ENCODE data around the gene NPAS3.

The NPAS3 gene

GRCh38 chr14:33567731-33568130 lies 629.1 kb downstream of the NPAS3 start:
- TF ChIP-seq ZNF394 (tag by site-specific recombination; IDR thresholded peaks at IDR 0.05; ENCODE audit: borderline replicate concordance): no peak
- TF ChIP-seq ZNF274 (IDR thresholded peaks at IDR 0.05; ENCODE audit: low read length): no peak
- no peak for TF ChIP-seq ZNF274 (tag by site-specific recombination; IDR thresholded peaks at IDR 0.05; ENCODE audit: borderline replicate concordance)
- TF ChIP-seq ZNF426 (tag by site-specific recombination; IDR thresholded peaks at IDR 0.05): no peak
- no peak for TF ChIP-seq REPIN1 (tag by site-specific recombination; IDR thresholded peaks at IDR 0.05; ENCODE audit: low read depth)
- TF ChIP-seq ZNF544 (tag by site-specific recombination; IDR thresholded peaks at IDR 0.05): no peak
- TF ChIP-seq ZNF600 (tag by site-specific recombination; IDR thresholded peaks at IDR 0.05): no peak
- TF ChIP-seq ZSCAN5A (tag by site-specific recombination; IDR thresholded peaks at IDR 0.05): no peak
- no peak for TF ChIP-seq ZNF654 (tag by site-specific recombination; IDR thresholded peaks at IDR 0.05; ENCODE audit: low read depth)
- no peak for TF ChIP-seq ZNF548 (tag by site-specific recombination; IDR thresholded peaks at IDR 0.05)
- peaks cover 15% of the 10 kb centered on the region for H3K4me1 ChIP-seq (ENCODE audit: control insufficient read depth, insufficient read depth, low read length)
- H3K4me3 ChIP-seq (ENCODE audit: low read depth, low read length): no peak overlapping the region
- H3K9me3 ChIP-seq (ENCODE audit: control insufficient read depth, insufficient read depth, low read depth, low read length): no peaks in the 10 kb centered on the region
- ChIA-PET POLR2A (no interaction called here), CTCF (no interaction called here)
- H3K27ac ChIP-seq (ENCODE audit: extremely low read depth, low read depth, low read length): no peak overlapping the region
- no peaks in the 10 kb centered on the region for H3K36me3 ChIP-seq (ENCODE audit: control insufficient read depth in 2 of 2, insufficient read depth in 1 of 2, low read length in 2 of 2)

GRCh38 chr14:33568935-33569579 lies 630.4 kb downstream of the NPAS3 start:
- ChIA-PET CTCF (interaction anchor here (0.6 kb wide), 2 partner anchors 55 to 58 kb away, joined by 3 to 4 read pairs; no protein-coding TSS in a partner anchor), POLR2A (no interaction called here)
- no peaks in the 10 kb centered on the region for H3K9me3 ChIP-seq (ENCODE audit: control insufficient read depth, insufficient read depth, low read depth, low read length)
- no peak overlapping the region for H3K27ac ChIP-seq (ENCODE audit: extremely low read depth, low read depth, low read length)
- TF ChIP-seq ZNF335 (tag by site-specific recombination; conservative IDR thresholded peaks at IDR 0.05): no peak
- no peak for TF ChIP-seq ZSCAN4 (tag by site-specific recombination; IDR thresholded peaks at IDR 0.05)
- TF ChIP-seq WT1 (tag by site-specific recombination; IDR thresholded peaks at IDR 0.05): no peak
- no peak for TF ChIP-seq ZBTB21 (tag by site-specific recombination; IDR thresholded peaks at IDR 0.05)
- TF ChIP-seq ZNF48 (tag by site-specific recombination; IDR thresholded peaks at IDR 0.05): no peak
- TF ChIP-seq ZBTB26 (tag by site-specific recombination; optimal IDR thresholded peaks at IDR 0.05): no peak
- TF ChIP-seq YY2 (tag by site-specific recombination; IDR thresholded peaks at IDR 0.05): no peak
- no peak for TF ChIP-seq SP7 (tag by site-specific recombination; IDR thresholded peaks at IDR 0.05)
- TF ChIP-seq GLIS2 (tag by site-specific recombination; IDR thresholded peaks at IDR 0.05): no peak
- no peak for TF ChIP-seq ZNF558 (tag by site-specific recombination; IDR thresholded peaks at IDR 0.05)
- no peak for TF ChIP-seq ZNF626 (tag by site-specific recombination; IDR thresholded peaks at IDR 0.05)
- no peak for TF ChIP-seq ZNF704 (tag by site-specific recombination; IDR thresholded peaks at IDR 0.05)
- TF ChIP-seq BCL11A (tag by site-specific recombination; IDR thresholded peaks at IDR 0.05; ENCODE audit: low read depth): no peak
- TF ChIP-seq ZNF157 (tag by site-specific recombination; IDR thresholded peaks at IDR 0.05): no peak
- no peak for TF ChIP-seq ZNF10 (tag by site-specific recombination; IDR thresholded peaks at IDR 0.05)
- no peak overlapping the region for H3K4me3 ChIP-seq (ENCODE audit: low read depth, low read length)
- H3K36me3 ChIP-seq (ENCODE audit: control insufficient read depth in 2 of 2, insufficient read depth in 1 of 2, low read length in 2 of 2): no peaks in the 10 kb centered on the region
- H3K4me1 ChIP-seq (ENCODE audit: control insufficient read depth, insufficient read depth, low read length): peaks cover 15% of the 10 kb centered on the region
